CD4-positive, alpha-beta T cell treated with Interleukin-21 for 1 hour (primary cell): ENCODE data around the gene RUNDC3A.
"Not testable (repeated sequence)": the region's sequence is repeated elsewhere in the genome, so short reads cannot be mapped to it uniquely, and the experiment has no call there.

Experiments used
- DNase-seq: peaks from one replicate; pipeline ENCODE4 v3.0.0-alpha.2; 2020

The RUNDC3A gene

DNA sequence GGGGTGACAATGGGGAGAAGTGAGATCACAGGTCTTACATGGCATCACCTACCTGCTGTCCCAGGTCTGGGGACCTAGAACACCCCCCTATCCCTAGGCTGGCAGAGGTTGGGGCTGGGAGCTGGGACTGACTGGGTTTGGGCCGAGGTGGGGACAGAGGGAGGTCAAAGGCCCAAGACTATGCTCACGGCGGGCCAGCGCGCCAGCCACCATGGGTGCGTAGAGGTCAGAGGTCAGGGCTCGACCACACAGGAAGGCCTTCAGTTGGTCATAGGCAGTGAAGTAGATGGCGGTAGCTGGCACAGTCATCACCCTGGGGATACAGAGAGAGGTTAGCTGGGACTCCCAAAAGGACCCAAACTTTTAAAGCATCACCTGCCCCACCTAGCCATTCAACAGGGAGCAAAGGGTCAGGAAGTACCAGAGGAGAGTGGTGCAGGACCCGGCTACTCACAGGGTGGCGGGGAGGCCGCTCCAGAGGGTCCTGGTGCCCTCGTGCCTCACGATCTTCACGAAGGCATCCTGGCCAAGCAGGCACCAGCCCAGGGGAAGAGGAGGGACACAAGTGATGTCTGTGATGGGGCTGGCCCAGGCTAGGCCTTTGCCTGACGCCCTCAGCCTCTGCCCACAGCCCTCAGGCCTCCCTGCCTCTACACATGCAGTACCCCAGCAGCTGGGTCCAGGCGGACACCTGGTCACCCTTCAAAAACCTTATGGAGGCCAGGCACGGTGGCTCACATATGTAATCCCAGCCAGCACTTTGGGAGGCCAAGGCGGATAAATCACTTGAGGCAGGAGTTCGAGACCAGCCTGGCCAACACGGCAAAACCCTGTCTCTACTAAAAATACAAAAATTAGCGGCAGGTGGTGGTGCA is 13.1 kb downstream of the RUNDC3A start:
- no peak for DNase-seq

- no peak for DNase-seq
These were observed 14.0 kb downstream of the RUNDC3A start for GRCh38 chr17:44322236-44322895.

- no peak for DNase-seq
These were observed 15.1 kb downstream of the RUNDC3A start for GRCh38 chr17:44323359-44324091.

DNA sequence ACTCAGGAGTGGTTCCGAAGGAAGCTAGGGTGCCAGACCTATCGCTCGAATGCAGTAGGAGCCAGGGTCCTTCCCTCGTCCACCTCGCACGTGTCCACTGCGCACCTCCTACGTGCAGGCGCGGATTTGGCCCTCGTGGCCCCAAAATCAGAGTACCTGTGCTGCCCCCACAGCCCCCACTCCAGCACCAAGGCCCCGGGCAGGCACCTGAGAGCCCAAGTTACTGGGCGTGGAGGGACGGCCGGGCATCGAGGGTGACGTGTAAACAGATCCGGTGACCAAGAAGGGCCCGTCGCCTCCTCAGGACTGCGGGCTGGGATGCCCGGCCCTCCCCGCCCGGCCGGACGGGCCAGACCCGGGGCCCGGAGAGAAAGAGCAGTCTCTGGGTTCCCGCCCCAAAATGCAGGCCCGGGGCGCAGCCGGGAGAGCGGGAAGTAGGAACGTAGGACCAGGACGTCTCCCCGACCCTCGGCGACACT is 15.7 kb downstream of the RUNDC3A start:
- no peak for DNase-seq

GRCh38 chr17:44324571-44325275 is 16.3 kb downstream of the RUNDC3A start, which contains the start of gene SLC25A39:
SLC25A39 (minus strand) TSS chr17:44324823; CDS start chr17:44323562, 1,261 bp downstream.
- DNase-seq: peak; percentile 96

DNA sequence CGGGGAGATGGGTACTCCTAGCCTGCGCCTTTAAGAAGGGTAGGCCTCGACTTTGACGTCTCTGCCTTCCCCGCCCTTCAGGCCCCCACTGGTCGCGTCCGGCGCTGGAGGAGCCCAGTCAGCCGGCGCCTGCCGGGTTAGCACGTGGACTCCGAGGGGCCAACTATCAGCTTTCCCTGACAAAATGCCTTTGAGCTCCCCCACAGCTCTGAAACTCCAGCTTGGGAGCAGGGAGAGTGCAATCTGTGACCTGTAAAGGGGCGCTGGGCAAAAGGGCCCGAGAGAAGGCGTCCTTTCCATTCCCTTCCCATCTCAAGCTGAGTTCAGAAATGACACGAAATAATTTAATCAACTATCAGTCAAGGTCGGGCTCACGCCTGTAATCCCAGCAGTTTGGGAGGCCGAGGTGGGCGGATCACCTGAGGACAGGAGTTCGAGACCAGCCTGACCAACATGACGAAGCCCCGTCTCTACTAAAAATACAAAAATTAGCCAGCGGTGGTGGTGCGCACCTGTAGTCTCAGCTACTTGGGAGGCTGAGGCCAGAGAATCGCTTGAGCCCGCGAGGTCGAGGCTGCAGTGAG is 18.6 kb downstream of the RUNDC3A start:
- DNase-seq: peak; percentile 96

GRCh38 chr17:44327715-44328449 is 19.5 kb downstream of the RUNDC3A start:
- no peak for DNase-seq

DNA sequence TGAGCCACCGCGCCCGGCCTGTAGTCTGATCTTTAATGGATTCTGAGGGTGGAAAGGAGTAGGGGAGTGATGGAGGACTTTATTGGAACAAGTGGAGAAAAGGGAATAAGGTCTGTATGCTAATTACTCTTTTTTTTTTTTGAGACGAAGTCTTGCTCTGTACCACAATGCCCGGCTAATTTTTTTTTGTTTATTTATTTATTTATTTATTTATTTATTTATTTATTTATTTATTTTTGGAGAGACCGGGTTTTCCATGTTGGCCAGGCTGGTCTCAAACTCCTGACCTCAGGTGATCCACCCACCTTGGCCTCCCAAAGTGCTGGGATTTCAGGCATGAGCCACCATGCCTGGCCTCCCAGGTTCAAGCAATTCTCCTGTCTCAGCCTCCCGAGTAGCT is 21.1 kb downstream of the RUNDC3A start:
- not testable (repeated sequence) for DNase-seq

DNA sequence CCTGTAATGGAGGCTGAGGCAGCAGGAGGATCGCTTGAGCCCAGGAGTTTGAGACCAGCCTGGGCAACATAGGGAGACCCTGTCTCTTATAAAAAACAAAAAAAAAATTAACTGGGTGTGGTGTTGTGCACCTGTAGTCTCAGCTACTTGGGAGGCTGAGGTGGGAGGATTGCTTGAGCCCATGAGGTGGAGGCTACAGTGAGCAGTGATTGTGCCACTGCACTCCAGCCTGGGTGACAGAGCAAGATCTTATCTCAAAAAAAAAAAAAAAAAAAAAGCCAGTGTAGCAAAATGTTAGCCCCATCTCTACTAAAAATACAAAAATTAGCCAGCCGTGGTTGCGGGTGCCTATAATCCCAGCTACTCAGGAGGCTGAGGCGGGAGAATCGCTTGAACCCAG is 21.9 kb downstream of the RUNDC3A start:
- not testable (repeated sequence) for DNase-seq

DNA sequence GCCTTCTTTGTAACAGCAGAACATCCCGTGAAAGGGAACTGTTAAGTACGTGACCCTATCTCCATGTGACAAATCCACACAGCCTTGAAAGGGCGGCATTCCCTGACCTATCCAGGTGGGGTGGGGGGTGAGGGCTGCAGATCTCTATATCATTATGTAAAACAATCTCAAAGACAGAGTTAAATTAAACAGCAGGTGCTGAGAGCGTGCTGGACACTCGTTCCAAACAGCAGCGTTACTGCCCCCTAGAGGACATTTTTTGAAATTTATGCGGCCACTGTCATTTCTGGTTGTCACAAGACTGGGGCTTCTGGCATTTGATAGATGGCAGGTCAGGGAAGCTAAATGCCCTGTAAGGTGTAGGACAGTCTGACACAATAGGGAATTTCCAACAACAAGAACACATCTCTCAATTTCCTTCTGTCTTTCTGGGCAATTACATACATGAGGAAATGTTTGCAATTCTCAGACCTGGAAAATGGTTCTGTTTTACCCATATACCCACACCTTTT is 22.9 kb downstream of the RUNDC3A start:
- DNase-seq: peak; percentile 86

- no peak for DNase-seq
These were observed 25.0 kb downstream of the RUNDC3A start for GRCh38 chr17:44333371-44333770.

DNA sequence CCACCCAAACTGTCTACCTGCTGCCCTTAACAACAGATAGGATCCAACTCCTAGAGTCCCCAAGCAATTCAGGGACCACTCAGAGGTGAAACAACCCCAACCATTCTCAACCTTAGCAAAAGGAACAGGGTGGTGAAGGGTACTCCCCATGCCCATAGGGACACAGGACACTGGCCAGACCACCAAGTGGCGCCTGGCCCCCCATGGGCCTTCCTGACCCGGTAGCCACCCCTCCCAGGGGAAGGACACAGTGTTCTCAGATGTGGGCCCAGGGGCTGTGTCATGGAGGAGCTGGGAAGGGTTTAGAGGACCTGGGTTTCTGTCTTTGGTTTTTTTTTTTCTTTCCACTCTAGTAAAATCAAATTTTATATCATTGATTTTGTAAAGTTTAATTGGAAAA is 25.9 kb downstream of the RUNDC3A start:
- no peak for DNase-seq

- DNase-seq: no peak
These were observed 26.3 kb downstream of the RUNDC3A start for GRCh38 chr17:44334727-44335126.

GRCh38 chr17:44335564-44335963 is 27.2 kb downstream of the RUNDC3A start:
- no peak for DNase-seq

DNA sequence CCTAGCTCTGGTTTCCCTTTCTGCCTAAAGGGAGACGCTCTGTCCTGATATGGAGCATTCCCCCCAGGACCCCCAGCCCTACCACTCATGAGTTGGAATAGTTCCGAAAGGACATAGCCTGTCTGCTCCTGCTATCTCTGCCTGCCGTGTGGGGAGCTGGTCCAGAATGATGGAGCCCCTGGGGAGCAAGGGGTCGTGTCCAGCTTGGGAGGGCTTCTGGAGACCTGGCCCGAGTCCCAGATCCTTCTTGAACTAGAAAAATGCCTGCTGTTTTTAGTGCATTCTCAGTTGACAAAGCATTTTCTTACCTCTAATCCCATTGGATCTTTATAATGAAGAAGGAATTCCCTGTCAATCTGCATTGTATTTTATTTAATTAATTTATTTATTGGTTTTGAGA is 27.6 kb downstream of the RUNDC3A start:
- DNase-seq: no peak

DNA sequence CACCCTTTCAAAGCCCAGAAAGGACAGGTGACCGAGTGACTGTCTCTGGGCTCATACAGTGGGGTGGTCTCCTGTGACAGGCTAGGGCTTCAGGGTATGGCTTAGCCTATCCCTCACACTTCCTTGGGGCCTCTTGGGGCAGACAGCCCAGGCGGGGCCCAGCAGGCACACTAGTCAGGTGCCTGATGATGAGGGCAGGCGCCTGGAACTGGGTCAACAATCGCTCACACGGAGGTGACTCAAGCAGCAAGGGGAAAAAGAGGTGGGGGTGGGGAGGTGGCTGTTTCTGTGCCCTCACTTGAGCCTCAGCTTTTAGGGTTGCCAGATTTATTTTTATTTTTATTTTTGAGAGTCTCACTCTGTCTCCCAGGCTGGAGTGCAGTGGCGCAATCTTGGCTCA is 30.3 kb downstream of the RUNDC3A start:
- no peak for DNase-seq

DNA sequence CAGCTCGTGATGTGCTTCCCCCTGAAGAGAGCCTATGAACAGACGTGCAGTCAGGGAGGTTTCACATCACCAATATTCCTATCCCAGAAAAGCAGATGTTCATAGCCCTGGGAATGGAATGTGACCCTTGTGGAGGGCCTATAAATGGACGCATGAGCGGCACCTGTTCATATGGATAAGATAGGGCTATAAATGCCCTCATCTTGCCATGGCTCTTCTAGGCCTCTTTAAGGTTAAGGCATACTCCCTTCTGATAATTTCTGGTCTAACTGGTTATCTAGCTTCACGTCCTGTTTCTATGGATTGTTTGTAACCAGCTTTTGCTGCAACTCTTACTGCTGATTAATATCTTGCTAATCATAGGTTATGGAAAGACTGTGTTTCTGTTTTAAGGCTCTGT is 32.2 kb downstream of the RUNDC3A start:
- DNase-seq: not testable (repeated sequence)

DNA sequence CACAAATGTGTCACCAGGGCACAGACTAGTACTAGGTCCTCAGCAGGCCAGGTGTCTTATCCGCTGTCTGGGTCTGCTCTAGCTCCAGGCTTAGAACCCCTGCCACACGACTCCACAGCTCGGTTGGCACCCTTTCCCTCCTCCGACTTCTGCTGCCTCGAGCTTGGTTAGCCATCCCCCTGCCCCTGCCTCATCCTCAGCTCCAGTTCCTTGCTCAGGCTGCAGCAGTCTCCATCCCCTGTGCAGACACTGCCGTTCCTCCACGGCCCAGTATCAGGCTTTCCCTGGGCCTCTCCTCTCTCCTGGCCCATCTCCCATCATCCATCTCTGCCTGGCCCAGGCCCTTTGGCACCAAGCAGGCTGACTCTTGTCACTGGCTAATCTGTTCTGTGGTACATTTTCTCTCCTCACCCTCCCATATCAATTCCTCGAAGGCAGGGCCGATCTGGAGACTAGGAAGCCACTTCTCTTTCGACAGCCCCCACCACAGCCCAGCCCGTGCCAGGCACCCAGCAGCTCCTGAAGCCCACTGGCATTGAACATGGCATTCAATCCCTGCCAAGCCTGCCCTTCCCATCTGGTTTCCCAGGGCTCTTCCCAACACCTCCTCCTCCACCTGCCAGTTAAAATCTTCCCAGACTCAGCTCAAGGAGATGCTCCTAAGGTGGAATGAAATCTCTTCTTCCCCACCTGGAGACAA is 35.3 kb downstream of the RUNDC3A start:
- DNase-seq: no peak

GRCh38 chr17:44344939-44345453 is 36.6 kb downstream of the RUNDC3A start, which contains the start of gene GRN:
GRN (plus strand) TSS chr17:44345302; CDS start chr17:44349165, 3,863 bp downstream.
- peak; percentile 90 for DNase-seq

DNA sequence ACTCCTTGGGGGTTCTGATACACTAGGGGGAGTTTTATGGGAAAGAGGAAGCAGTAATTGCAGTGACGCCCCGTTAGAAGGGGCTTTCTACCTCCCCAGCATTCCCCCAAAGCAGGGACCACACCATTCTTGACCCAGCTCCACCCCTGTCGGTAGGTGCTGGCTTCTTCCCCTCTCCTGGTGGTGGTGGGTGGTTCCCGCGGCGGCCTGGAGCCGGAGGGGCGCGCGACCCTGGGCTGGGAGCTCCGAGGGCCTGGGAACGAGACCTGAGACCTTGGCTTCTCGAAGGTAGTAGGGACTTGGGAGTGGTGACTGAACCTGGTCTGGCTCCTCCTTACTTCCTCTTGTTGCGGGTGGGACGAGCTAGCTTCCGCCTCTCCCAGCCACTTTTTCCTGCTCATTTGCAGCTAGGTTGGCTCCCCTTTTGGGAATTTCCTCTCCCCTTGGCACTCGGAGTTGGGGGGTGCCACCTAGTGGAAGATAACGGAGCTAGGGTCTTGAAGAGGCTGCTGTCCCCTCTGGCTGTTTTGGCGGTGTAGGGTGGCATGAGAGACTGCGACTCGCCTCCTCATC is 37.1 kb downstream of the RUNDC3A start:
- peak; percentile 57 for DNase-seq
